Activated CD8-positive, alpha-beta memory T cell treated with anti-CD3 and anti-CD28 coated beads for 48 hours (primary cell): Measurements from ENCODE around the gene SP140.
"Not testable (repeated sequence)": the region's sequence is repeated elsewhere in the genome, so short reads cannot be mapped to it uniquely, and the experiment has no call there.

Experiments used
- DNase-seq, 3 experiments: peaks; one replicate each; pipeline ENCODE4 v3.0.0-alpha.2; 2020; ENCODE audit warnings: low read depth in 2 of 3, low spot score in 2 of 3

Gene SP140

GRCh38 chr2:230282936-230283335, 57.4 kb downstream of the SP140 start:
- DNase-seq, result no peak

DNA sequence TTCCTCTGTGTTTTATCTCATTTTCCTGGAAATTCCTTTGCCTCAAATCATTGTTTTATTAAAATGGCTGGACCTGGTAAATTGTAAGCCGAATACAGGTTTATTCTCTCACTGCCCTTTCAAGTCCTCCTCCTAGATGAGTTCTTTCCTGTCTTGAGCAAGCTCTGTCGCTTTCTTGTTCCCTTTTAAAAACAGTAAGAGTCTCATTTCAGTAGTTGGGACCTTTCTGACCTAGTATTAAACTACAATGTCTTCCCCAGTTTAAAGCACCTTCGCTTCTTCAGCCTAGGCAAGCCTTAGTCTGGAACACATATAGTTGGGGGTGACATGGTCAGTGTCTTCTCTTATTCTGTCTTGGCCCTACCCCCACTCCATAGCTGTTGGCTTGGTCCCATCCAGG, 60.5 kb downstream of the SP140 start:
- no peak for DNase-seq

GRCh38 chr2:230289311-230289710, 63.8 kb downstream of the SP140 start:
- DNase-seq, result not testable (repeated sequence)

- no peak for DNase-seq
Observed at GRCh38 chr2:230295192-230295591, 69.7 kb downstream of the SP140 start.

DNA sequence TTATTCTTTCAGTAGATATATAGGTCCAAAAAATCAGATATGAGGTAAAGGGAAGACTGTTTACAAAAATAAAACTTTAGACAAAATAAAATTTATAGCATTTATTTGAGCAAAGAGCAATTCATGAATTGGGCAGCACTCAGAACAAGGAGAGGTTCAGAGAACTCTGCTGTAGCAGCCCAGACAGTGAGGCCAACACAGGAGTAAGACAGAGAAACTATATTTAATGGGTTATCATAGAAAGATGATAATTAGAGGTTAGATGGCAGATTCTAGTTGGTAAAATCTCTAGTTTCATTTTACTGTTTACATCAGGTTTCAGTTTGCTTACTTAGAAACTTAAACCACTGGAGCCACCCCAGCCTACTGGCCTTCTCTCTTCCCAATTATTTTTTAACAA, 71.4 kb downstream of the SP140 start:
- no peak for DNase-seq

DNA sequence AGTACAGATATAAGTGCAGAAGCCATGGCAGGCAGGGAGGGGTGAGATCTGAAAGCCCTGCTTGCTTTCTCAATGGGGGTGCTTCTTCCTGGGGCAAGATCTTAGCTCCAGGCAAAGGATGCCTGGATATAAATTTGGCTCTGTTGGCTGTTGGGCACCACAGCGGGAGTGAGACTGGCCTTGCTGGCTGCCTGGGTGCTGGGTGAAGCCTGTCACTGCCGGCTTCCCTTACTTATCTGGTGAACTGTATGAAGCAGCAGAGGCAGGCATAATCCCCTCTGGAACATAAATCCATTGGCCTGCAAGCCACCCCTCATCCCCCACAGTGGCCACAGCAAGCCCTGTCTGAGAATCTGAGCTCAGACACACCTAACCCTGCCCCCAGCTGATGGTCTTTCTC, 74.1 kb downstream of the SP140 start:
- DNase-seq, result no peak

GRCh38 chr2:230305416-230306275, 80.1 kb downstream of the SP140 start:
- no peak for DNase-seq

- DNase-seq, result no peak
Observed at GRCh38 chr2:230306474-230306873, 80.9 kb downstream of the SP140 start.

- DNase-seq, result no peak
Observed at GRCh38 chr2:230307485-230307884, 81.9 kb downstream of the SP140 start.

DNA sequence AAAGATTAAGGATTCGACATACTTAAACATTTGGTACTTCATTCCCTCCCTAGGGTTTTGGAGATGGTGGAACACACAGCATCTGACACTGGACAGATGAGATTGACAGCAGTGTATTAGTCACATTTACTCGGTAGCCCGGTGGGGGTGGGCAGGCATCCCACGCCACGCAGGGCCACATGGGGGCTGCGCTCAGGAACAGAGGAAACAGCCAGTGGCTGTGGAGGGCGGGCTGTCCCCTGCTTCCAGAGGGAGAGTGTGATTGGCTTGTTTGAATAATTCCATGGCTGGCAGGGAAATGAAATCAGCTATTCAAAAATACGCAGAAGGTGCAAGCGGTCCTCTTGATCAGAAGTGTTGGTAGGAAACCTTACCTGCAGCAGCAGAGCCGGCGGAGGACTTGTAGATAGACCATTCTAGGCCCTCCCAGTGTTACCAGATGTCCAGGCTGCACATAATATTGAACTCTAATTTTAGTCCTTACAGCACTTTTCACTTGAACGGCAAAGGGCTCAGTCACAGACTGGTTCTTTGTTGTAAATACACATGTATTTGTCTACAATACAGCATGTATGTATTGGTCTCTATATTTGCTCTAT, 83.0 kb downstream of the SP140 start:
- DNase-seq, result no peak

- not testable (repeated sequence) for DNase-seq
Observed at GRCh38 chr2:230310792-230311191, 85.3 kb downstream of the SP140 start.

GRCh38 chr2:230311634-230312033, 86.1 kb downstream of the SP140 start:
- not testable (repeated sequence) for DNase-seq

DNA sequence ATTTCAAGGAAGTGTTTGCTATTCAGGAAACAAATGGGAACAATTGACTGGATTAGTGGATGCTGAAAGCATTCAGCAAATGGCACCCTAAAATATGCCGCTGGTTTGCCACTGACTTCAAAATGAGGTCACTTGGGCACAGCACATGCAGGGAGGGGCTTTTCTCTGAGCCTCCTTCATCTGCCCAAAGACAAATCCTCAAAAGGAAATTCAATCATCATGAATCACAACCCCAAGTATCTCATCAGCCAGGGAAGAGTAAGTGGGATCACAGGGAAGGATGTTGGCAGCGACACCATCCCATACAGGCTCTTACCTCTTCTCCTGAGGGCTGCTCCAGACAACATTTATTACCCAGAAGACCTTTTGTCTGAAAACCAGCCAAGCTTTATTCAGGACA, 87.1 kb downstream of the SP140 start:
- no peak for DNase-seq

DNA sequence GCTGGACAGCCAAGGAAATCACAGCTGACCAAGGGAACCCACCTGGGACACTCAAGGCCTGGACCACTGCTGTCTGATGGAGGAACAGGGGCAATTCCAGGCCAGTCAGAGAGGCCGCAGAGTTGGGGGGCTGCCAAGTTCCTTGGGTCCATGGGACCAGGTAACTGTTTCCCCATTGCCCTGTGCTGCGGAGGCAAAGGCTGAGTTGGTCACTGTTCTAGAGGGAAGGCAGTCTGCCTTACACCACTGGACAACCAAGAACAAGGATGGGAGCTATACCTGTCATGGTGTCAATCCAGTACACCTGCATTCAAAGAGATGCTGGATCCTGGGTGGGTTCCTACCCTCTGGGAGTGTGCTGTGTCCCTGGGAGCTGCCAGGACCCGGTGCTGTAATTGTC, 91.8 kb downstream of the SP140 start:
- no peak for DNase-seq

- DNase-seq, result no peak
Observed at GRCh38 chr2:230318190-230319121, 92.9 kb downstream of the SP140 start.

DNA sequence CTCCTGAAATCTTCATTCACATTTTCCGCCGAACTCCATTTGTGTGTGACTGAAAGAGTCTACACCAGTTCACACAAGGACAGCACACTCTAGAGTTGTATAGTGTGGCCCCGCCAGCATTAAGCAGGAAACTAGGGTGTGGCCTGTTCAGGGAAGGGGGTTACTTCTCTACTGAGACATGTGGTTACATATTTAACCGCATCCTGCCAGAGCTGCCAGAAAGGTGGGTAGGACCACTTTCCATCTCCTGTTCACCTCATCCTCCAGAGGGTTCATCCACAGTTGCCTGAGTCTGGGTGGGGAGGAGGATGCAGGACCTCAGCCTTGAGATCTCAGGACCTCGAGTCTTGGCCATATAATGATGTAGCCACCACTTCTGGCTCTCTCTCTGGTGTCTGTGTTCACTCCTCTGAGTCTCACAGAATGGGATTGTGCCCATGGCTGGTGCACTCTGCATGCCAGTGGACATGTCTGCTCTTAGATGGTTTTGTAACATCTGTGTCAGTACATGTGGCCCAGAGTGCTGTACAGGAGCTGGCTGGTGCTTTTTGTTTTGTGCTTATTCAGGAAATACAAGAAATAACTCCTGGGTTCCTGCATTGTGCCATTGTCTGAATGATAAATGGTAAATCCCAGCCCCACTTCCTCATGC, 93.8 kb downstream of the SP140 start:
- DNase-seq, result peak in 2 of 3 experiments; percentile 39 to 42

GRCh38 chr2:230321031-230321430, 95.5 kb downstream of the SP140 start:
- no peak for DNase-seq

GRCh38 chr2:230322561-230323384, 97.2 kb downstream of the SP140 start:
- no peak for DNase-seq

DNA sequence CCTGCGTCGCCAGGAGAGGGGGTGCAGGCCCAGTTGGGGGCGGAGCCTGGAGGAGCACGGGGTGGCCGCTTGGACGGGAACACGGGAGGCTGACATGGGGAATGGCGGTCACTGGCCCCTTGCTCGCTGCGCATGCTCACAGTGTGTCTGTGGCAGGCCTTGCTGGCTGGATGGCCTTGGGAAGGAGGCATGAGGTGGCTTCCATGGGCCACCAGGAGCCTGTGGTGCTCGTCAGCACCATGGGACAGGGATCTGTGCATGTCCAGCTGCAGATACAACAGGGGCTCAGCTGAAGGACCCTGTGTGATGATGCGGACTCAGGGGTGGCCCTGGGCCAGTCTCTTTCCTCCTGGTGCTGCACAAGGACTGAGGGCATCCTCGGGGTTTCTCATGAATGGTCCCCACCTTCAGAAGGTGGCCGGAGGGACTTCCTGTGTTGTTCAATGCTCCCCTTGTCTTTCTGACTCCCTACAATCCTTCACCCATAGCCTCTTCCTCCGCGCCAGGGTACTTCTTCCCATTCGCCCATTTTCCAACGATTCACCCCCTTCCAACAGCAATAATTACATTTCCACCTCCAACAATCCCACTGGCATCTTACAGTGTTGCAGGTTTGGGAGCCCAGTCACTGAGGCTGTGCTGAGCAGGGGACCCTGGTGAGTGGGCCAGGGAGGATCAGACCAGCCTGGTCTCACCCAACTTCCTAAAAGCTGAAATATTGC, 98.0 kb downstream of the SP140 start:
- DNase-seq, result no peak

DNA sequence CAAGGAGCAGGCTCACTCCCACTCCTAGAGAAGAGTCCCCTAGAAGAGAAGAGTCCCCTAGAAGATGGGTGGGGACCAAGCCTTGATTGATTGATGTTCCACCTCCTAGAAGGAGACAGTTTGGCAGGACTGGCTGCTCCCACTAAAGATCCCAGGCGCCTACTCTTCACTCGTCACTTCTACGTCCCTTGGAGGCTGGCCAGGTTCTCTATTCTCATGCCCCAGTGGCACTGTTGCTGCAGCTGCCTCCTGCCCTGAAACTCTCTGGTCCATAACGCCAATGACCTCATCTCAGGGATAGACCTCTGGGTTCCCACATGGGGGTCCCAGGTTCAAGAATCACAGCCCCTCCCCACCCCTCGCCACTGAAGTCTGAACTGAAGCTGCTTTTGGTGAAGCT, 99.0 kb downstream of the SP140 start:
- DNase-seq, result no peak
